H9 (cell line): Measurements from ENCODE around the gene SIT1. TPM values are rescaled to one million over a fixed set of nuclear protein-coding genes. Genes with fewer than 3 reads are reported as not detected.
"Not testable (repeated sequence)": the region's sequence is repeated elsewhere in the genome, so short reads cannot be mapped to it uniquely, and the experiment has no call there.

Experiments
- DNase-seq: peaks from one replicate; pipeline ENCODE4 v3.0.0-alpha.2; 2017
- H2AFZ ChIP-seq: one replicate; pipeline ENCODE4 v1.6.1; 2013; ENCODE audit warnings: mild to moderate bottlenecking, low read length, control low read depth, moderate library complexity
- H2AK5ac ChIP-seq: 2 replicates; pipeline ENCODE4 v1.6.1; 2013; ENCODE audit warnings: low read length, control low read depth, mixed read lengths; ENCODE audit not compliant: insufficient read length
- H2BK120ac ChIP-seq: one replicate; pipeline ENCODE4 v1.6.1; 2013; ENCODE audit warnings: low read depth, mild to moderate bottlenecking, low read length, control low read depth, inconsistent platforms; ENCODE audit not compliant: poor library complexity, severe bottlenecking
- H2BK12ac ChIP-seq: 2 replicates; pipeline ENCODE4 v1.6.1; 2013; ENCODE audit warnings: low read length, control low read depth, mixed read lengths, low read depth; ENCODE audit not compliant: insufficient read length
- H2BK15ac ChIP-seq: 2 replicates; pipeline ENCODE4 v1.6.1; 2013; ENCODE audit warnings: low read depth, low read length, control low read depth
- H2BK20ac ChIP-seq: one replicate; pipeline ENCODE4 v1.6.1; 2013; ENCODE audit warnings: low read depth, mild to moderate bottlenecking, low read length, control low read depth, inconsistent platforms; ENCODE audit not compliant: poor library complexity, severe bottlenecking
- H2BK5ac ChIP-seq: 2 replicates; pipeline ENCODE4 v1.6.1; 2013; ENCODE audit warnings: low read length, control low read depth, mixed read lengths; ENCODE audit not compliant: insufficient read length
- H3K14ac ChIP-seq: 2 replicates; pipeline ENCODE4 v1.6.1; 2013; ENCODE audit warnings: low read length, control low read depth; ENCODE audit not compliant: insufficient read depth
- H3K18ac ChIP-seq: 2 replicates; pipeline ENCODE4 v1.6.1; 2013; ENCODE audit warnings: low read depth, mild to moderate bottlenecking, mixed read lengths, low read length, control low read depth; ENCODE audit not compliant: insufficient read length
- H3K23ac ChIP-seq: 2 replicates; pipeline ENCODE4 v1.6.1; 2013; ENCODE audit warnings: low read length, control low read depth, mixed read lengths, low read depth; ENCODE audit not compliant: insufficient read length
- H3K23me2 ChIP-seq: 2 replicates; pipeline ENCODE4 v1.6.1; 2013; ENCODE audit warnings: low read depth, mild to moderate bottlenecking, mixed read lengths, low read length, control low read depth; ENCODE audit not compliant: insufficient read length, poor library complexity, severe bottlenecking
- H3K27ac ChIP-seq: 2 replicates; pipeline ENCODE4 v1.5.1; 2013; ENCODE audit warnings: low read length, control low read depth, mixed read lengths, low read depth; ENCODE audit not compliant: insufficient read length
- H3K27me3 ChIP-seq: 2 replicates; pipeline ENCODE4 v1.6.1; 2013; ENCODE audit warnings: low read length, control low read depth, inconsistent platforms; ENCODE audit not compliant: insufficient read depth
- H3K4ac ChIP-seq: 2 replicates; pipeline ENCODE4 v1.6.1; 2013; ENCODE audit warnings: low read depth, mild to moderate bottlenecking, control low read depth, inconsistent platforms, low read length, moderate library complexity
- H3K4me1 ChIP-seq: 2 replicates; pipeline ENCODE4 v1.6.1; 2013; ENCODE audit warnings: low read length, control low read depth, inconsistent platforms; ENCODE audit not compliant: insufficient read depth
- H3K4me2 ChIP-seq: 2 replicates; pipeline ENCODE4 v1.6.1; 2013; ENCODE audit warnings: low read length, control low read depth, mixed read lengths; ENCODE audit not compliant: insufficient read length, insufficient read depth
- H3K56ac ChIP-seq: 2 replicates; pipeline ENCODE4 v1.6.1; 2013; ENCODE audit warnings: low read depth, mild to moderate bottlenecking, mixed read lengths, low read length, control low read depth; ENCODE audit not compliant: insufficient read length
- H3K79me1 ChIP-seq: 2 replicates; pipeline ENCODE4 v1.6.1; 2013; ENCODE audit warnings: low read depth, mild to moderate bottlenecking, moderate library complexity, low read length, control low read depth, inconsistent platforms; ENCODE audit not compliant: insufficient read depth, poor library complexity, severe bottlenecking
- H3K79me2 ChIP-seq: 2 replicates; pipeline ENCODE4 v1.6.1; 2013; ENCODE audit warnings: low read length, control low read depth, inconsistent platforms; ENCODE audit not compliant: insufficient read depth
- H3K9ac ChIP-seq: 2 replicates; pipeline ENCODE4 v1.6.1; 2013; ENCODE audit warnings: low read length, control low read depth, mixed read lengths; ENCODE audit not compliant: insufficient read length; ENCODE audit errors: extremely low read depth
- H3K9me3 ChIP-seq: one replicate; pipeline ENCODE4 v1.6.1; 2013; ENCODE audit warnings: low read depth, low read length, inconsistent platforms; ENCODE audit not compliant: control insufficient read depth
- H3T11ph ChIP-seq: one replicate; pipeline ENCODE4 v1.6.1; 2013; ENCODE audit warnings: mild to moderate bottlenecking, low read length, control low read depth, inconsistent platforms
- H4K20me1 ChIP-seq: one replicate; pipeline ENCODE4 v1.6.1; 2013; ENCODE audit not compliant: control insufficient read depth, insufficient read length, insufficient read depth
- H4K5ac ChIP-seq: 2 replicates; pipeline ENCODE4 v1.6.1; 2013; ENCODE audit warnings: low read depth, mild to moderate bottlenecking, mixed read lengths, low read length, control low read depth; ENCODE audit not compliant: insufficient read length
- H4K8ac ChIP-seq: replicated peaks from 2 replicates; pipeline ENCODE4 v1.6.1; 2013; ENCODE audit warnings: low read length, control low read depth, mixed read lengths, low read depth; ENCODE audit not compliant: insufficient read length
- H4K91ac ChIP-seq: 2 replicates; pipeline ENCODE4 v1.6.1; 2013; ENCODE audit warnings: low read depth, mild to moderate bottlenecking, moderate library complexity, mixed read lengths, low read length, control low read depth; ENCODE audit not compliant: insufficient read length
- H3K27ac Mint-ChIP-seq, 3 experiments: 2 replicates in 2 of 3; 3 replicates in 1 of 3; pipeline ENCODE4 v1.8.0; 2020 to 2021; ENCODE audit warnings: mixed read lengths in 3 of 3, mild to moderate bottlenecking in 1 of 3, moderate library complexity in 1 of 3
- H3K27me3 Mint-ChIP-seq: 2 replicates; pipeline ENCODE4 v1.8.0; 2021; ENCODE audit warnings: low read depth, mild to moderate bottlenecking, moderate library complexity, mixed read lengths
- H3K36me3 Mint-ChIP-seq, 3 experiments: 2 replicates in 2 of 3; 3 replicates in 1 of 3; pipeline ENCODE4 v1.8.0; 2020 to 2021; ENCODE audit warnings: low read depth in 3 of 3, mixed read lengths in 3 of 3; ENCODE audit not compliant: insufficient read depth in 1 of 3
- H3K4me1 Mint-ChIP-seq, 2 experiments: 2 replicates each; pipeline ENCODE4 v1.8.0; 2020; ENCODE audit warnings: mixed read lengths in 2 of 2
- H3K4me3 Mint-ChIP-seq, 2 experiments: 2 replicates in 1 of 2; 3 replicates in 1 of 2; pipeline ENCODE4 v1.8.0; 2020 to 2021; ENCODE audit warnings: mild to moderate bottlenecking in 2 of 2, mixed read lengths in 2 of 2, moderate library complexity in 1 of 2
- H3K9me3 Mint-ChIP-seq, 2 experiments: 2 replicates in 1 of 2; 3 replicates in 1 of 2; pipeline ENCODE4 v1.8.0; 2020; ENCODE audit warnings: mild to moderate bottlenecking in 2 of 2, mixed read lengths in 2 of 2, moderate library complexity in 1 of 2
- CTCF ChIP-seq: fragments of 200-600 bp; sonication (generic); conservative IDR thresholded peaks from 3 replicates; pipeline ENCODE4 v1.8.0; 2021; ENCODE audit warnings: antibody characterized with exemption, mild to moderate bottlenecking
- WGBS: extraction: QIAGEN DNeasy Blood & Tissue Kit; methylation state at CpG from one replicate; pipeline ENCODE4 v1.1.7; 2013; ENCODE audit warnings: missing lambda C conversion rate, low lambda C conversion rate, mixed read lengths; ENCODE audit not compliant: insufficient read length; ENCODE audit errors: extremely low coverage; 5-methylcytosine and 5-hydroxymethylcytosine counted together
- total RNA-seq: library from RNA; stranded (reverse); gene quantifications from 2 replicates; pipeline ENCODE4 v1.2.1, GENCODE V29; 2021

SIT1 gene
- total RNA-seq, 1 experiment from 2014 or later, result 1.6 TPM

- peak; percentile 14; the same call in 2 of the 3 replicates for TF ChIP-seq CTCF
- peak overlapping the region; percentile 14 for H2AFZ ChIP-seq
Measured at GRCh38 chr9:35646153-35646532, 4.6 kb downstream of the SIT1 start.

DNA sequence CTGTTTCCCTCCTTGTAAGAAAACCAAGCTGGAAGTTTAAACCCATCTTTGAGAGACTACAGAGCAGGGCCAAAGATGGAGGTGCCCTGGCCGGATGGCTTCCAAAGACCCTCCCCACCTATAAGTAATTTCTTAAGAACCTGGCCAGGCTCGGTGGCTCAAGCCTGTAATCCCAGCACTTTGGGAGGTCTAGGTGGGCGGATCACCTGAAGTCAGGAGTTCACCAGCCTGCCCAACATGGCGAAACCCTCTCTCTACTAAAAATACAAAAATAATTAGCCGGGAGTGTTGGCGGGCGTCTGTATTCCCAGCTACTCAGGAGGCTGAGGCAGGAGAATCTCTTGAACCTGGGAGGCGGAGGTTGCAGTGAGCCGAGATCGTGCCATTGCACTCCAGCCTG lies 5.0 kb downstream of the SIT1 start:
- H3K27me3 Mint-ChIP-seq, H3K79me1 ChIP-seq, H3K56ac ChIP-seq, H3K23ac ChIP-seq, H4K5ac ChIP-seq, H2BK20ac ChIP-seq, H3K27me3 ChIP-seq, H4K91ac ChIP-seq, H2AK5ac ChIP-seq, H3T11ph ChIP-seq, H3K9me3 ChIP-seq, H3K9ac ChIP-seq, H3K14ac ChIP-seq, H3K27ac ChIP-seq, H2BK5ac ChIP-seq, H2BK15ac ChIP-seq, H3K4ac ChIP-seq, H3K79me2 ChIP-seq, H3K18ac ChIP-seq, H2BK12ac ChIP-seq, H3K4me1 ChIP-seq, H3K36me3 Mint-ChIP-seq, H3K9me3 Mint-ChIP-seq, DNase-seq, H4K8ac ChIP-seq, H3K23me2 ChIP-seq, H4K20me1 ChIP-seq: not testable (repeated sequence)
- Mint-ChIP-seq H3K27ac (peak overlapping the region in 1 of 3 experiments; percentile 95; a peak in 3 of 7 replicates), H3K4me3 (peak overlapping the region; percentile 85 to 96), H3K4me1 (peaks cover 22 to 25% of the 10 kb centered on the region in 2 experiments)
- H2AFZ ChIP-seq, result peak overlapping the region; percentile 41
- H3K4me2 ChIP-seq, result peak overlapping the region; percentile 86
- peak overlapping the region; percentile 56 for H2BK120ac ChIP-seq
- no CpG with 5 or more reads among the region's 10 CpGs for WGBS

More at GRCh38 chr9:35646153-35646532, 4.6 kb downstream of the SIT1 start:
- WGBS, result no CpG with 5 or more reads among the region's 11 CpGs
- H3K56ac ChIP-seq, result no peak overlapping the region
- Mint-ChIP-seq H3K4me3 (peak overlapping the region; percentile 85 to 96), H3K36me3 (peaks cover under 1 to 6% (median 5%) of the 10 kb centered on the region in 3 experiments; a peak in 3 of 7 replicates), H3K27ac (peak overlapping the region; percentile 92 to 95 (median 94); a peak in 6 of 7 replicates), H3K4me1 (peaks cover 26 to 29% of the 10 kb centered on the region in 2 experiments), H3K9me3 (peaks cover 0 to 5% of the 10 kb centered on the region in 2 experiments; a peak in 3 of 5 replicates), H3K27me3 (peaks cover 5% of the 10 kb centered on the region)
- DNase-seq, result peak; percentile 82
- no peak overlapping the region for H3K14ac ChIP-seq
- H3K27me3 ChIP-seq, result 0 out of 2 replicates have a peak, but pooled peaks cover 2% of the 10 kb centered on the region
- peak overlapping the region; percentile 56 for H2BK120ac ChIP-seq
- no peak overlapping the region for H2AK5ac ChIP-seq
- no peak overlapping the region for H2BK20ac ChIP-seq
- no peak overlapping the region for H3K27ac ChIP-seq
- no peak overlapping the region for H4K91ac ChIP-seq
- H3T11ph ChIP-seq, result no peak overlapping the region
- no peaks in the 10 kb centered on the region for H3K79me2 ChIP-seq
- H3K23ac ChIP-seq, result no peak overlapping the region
- no peak overlapping the region for H3K4ac ChIP-seq
- H3K9me3 ChIP-seq, result no peaks in the 10 kb centered on the region
- no peak overlapping the region for H4K5ac ChIP-seq
- H3K18ac ChIP-seq, result peak overlapping the region; percentile 21
- H2BK5ac ChIP-seq, result no peak overlapping the region
- no peaks in the 10 kb centered on the region for H4K20me1 ChIP-seq
- no peak overlapping the region for H2BK12ac ChIP-seq
- H4K8ac ChIP-seq, result no peak overlapping the region
- H3K4me1 ChIP-seq, result peaks cover under 1% of the 10 kb centered on the region; the same call in 1 of the 2 replicates
- no peak overlapping the region for H3K9ac ChIP-seq
- peak overlapping the region; percentile 86 for H3K4me2 ChIP-seq
- H3K79me1 ChIP-seq, result no peaks in the 10 kb centered on the region
- no peak overlapping the region for H2BK15ac ChIP-seq
- no peaks in the 10 kb centered on the region for H3K23me2 ChIP-seq
